ENCODE data around the gene TPST2.

TPST2 gene

GRCh38 chr22:26610072-26610958 lies 20.4 kb upstream of the TPST2 start:
- peak; percentile 95 for DNase-seq (ENCODE audit: low spot score)

GRCh38 chr22:26609287-26609686 lies 19.4 kb upstream of the TPST2 start:
- DNase-seq (ENCODE audit: low spot score): no peak

- DNase-seq (ENCODE audit: low spot score): no peak
Measured at GRCh38 chr22:26608129-26608528, 18.2 kb upstream of the TPST2 start.

- DNase-seq (ENCODE audit: low spot score): peak; percentile 85
Measured at GRCh38 chr22:26606611-26607010, 16.7 kb upstream of the TPST2 start.

GRCh38 chr22:26604368-26604767 lies 14.4 kb upstream of the TPST2 start:
- DNase-seq (ENCODE audit: low spot score): no peak

GRCh38 chr22:26602127-26602526 lies 12.2 kb upstream of the TPST2 start:
- no peak for DNase-seq (ENCODE audit: low spot score)

- no peak for DNase-seq (ENCODE audit: low spot score)
Measured at GRCh38 chr22:26601726-26602125, 11.8 kb upstream of the TPST2 start.

GRCh38 chr22:26599505-26599904 lies 9.6 kb upstream of the TPST2 start:
- DNase-seq (ENCODE audit: low spot score): no peak

- DNase-seq (ENCODE audit: low spot score): no peak
Measured at GRCh38 chr22:26597480-26597879, 7.5 kb upstream of the TPST2 start.

GRCh38 chr22:26597026-26597425 lies 7.1 kb upstream of the TPST2 start:
- no peak for DNase-seq (ENCODE audit: low spot score)

- no peak for DNase-seq (ENCODE audit: low spot score)
Measured at GRCh38 chr22:26593763-26594162, 3.8 kb upstream of the TPST2 start.

GRCh38 chr22:26592421-26592891 lies 2.5 kb upstream of the TPST2 start:
- DNase-seq (ENCODE audit: low spot score): no peak

- DNase-seq (ENCODE audit: low spot score): peak; percentile 59
Measured at GRCh38 chr22:26589367-26589844, 526 bp downstream of the TPST2 start.

- DNase-seq (ENCODE audit: low spot score): no peak
Measured at GRCh38 chr22:26588729-26589366, 1.1 kb downstream of the TPST2 start.

GRCh38 chr22:26587991-26588613 lies 1.8 kb downstream of the TPST2 start:
- peak; percentile 40 for DNase-seq (ENCODE audit: low spot score)

- no peak for DNase-seq (ENCODE audit: low spot score)
Measured at GRCh38 chr22:26586556-26587325, 3.2 kb downstream of the TPST2 start.

GRCh38 chr22:26585104-26585790 lies 4.7 kb downstream of the TPST2 start:
- peak; percentile 73 for DNase-seq (ENCODE audit: low spot score)

GRCh38 chr22:26584010-26584409 lies 5.9 kb downstream of the TPST2 start:
- DNase-seq (ENCODE audit: low spot score): no peak

- no peak for DNase-seq (ENCODE audit: low spot score)
Measured at GRCh38 chr22:26581633-26582168, 8.2 kb downstream of the TPST2 start.

- no peak for DNase-seq (ENCODE audit: low spot score)
Measured at GRCh38 chr22:26581026-26581425, 8.9 kb downstream of the TPST2 start.
